ENCODE results near the gene EZR.

Gene EZR

GRCh38 chr6:158819977-158820622, 932 bp upstream of the EZR start:
- H3K27ac ChIP-seq, result peak overlapping the region; percentile 84
- TF ChIP-seq, protein P1, sequence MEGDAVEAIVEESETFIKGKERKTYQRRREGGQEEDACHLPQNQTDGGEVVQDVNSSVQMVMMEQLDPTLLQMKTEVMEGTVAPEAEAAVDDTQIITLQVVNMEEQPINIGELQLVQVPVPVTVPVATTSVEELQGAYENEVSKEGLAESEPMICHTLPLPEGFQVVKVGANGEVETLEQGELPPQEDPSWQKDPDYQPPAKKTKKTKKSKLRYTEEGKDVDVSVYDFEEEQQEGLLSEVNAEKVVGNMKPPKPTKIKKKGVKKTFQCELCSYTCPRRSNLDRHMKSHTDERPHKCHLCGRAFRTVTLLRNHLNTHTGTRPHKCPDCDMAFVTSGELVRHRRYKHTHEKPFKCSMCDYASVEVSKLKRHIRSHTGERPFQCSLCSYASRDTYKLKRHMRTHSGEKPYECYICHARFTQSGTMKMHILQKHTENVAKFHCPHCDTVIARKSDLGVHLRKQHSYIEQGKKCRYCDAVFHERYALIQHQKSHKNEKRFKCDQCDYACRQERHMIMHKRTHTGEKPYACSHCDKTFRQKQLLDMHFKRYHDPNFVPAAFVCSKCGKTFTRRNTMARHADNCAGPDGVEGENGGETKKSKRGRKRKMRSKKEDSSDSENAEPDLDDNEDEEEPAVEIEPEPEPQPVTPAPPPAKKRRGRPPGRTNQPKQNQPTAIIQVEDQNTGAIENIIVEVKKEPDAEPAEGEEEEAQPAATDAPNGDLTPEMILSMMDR (IDR thresholded peaks at IDR 0.05), result no peak
- TF ChIP-seq ZFX (IDR thresholded peaks at IDR 0.05; ENCODE audit: borderline replicate concordance), result no peak

DNA sequence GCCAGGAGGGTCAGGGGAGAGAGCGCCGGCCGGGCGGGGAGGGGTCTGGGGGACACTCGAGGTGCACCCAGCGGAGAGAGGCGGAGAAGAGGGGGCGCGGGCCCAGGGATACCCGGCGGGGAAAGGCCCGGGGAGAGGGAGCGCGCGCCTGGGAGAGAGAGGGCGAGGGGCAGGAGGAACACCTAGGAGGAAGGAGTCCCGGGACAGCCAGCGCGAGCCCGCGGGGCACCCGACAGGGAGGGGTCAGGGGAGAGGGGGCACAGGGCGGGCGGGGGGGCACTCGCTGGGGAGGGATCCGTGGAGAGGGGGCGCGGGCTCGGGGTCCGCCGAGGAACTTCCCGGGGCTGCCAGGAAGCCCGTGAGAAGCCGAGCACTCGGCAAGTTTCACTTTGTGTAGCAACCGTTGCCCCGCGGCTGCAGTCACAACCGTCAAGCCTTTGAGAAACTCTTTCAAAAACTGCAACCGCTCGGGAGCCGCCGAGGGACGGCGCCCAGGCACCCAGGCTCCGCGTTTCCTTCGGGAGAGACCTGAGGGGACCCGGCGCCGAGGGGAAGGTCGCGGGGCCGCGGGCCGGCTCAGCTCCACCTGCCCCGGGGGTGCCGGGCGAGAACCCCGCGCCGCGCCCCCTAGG, 471 bp downstream of the EZR start:
- H3K27ac ChIP-seq, result peak overlapping the region; percentile 84
- TF ChIP-seq, protein P1 (IDR thresholded peaks at IDR 0.05), result no peak
- no peak for TF ChIP-seq ZFX (IDR thresholded peaks at IDR 0.05; ENCODE audit: borderline replicate concordance)

- peak overlapping the region; percentile 84 for H3K27ac ChIP-seq
- TF ChIP-seq, protein P1 (IDR thresholded peaks at IDR 0.05), result no peak
- TF ChIP-seq ZFX (IDR thresholded peaks at IDR 0.05; ENCODE audit: borderline replicate concordance), result no peak
Measured at GRCh38 chr6:158817728-158818580, 1.2 kb downstream of the EZR start.

DNA sequence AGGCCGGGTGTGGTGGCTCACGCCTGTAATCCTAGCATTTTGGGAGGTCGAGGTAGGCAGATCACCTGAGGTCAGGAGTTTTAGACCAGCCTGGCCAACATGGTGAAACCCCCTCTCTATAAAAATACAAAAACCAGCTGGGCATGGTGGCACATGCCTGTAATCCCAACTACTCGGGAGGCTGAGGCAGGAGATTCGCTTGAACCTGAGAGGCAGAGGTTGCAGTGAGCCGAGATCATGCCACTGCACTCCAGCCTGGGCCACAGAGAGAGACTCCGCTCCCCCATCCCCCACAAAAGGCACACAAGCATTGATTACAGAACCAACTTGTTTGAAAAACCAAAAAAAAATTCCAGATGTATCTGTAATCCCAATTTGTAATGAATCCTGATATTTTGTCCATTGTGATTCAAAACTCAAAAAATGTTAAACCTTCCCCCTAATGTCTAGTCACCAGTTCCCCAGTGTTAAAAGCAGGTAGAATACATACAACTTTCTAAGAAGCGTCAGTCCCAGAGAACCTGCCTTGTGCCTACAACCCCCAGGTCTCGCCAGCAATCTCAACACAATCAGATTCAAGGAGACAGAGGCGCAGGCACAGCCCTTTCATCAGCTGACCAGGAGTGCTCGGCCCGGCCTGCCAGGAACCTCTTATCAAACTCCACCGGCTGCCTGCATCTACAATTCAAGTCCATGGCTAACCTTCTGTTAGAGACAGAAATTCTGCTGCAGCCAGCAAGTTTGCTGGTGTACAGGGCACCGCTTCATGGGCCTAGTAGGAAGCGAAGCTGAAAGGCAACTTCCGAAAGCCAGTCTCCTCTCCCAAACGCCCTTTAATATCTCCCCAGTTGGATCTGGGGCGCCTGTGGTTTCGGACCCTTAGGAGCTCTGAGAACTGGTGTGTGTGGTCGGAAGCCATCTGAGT, 2.1 kb downstream of the EZR start:
- peak overlapping the region; percentile 84 for H3K27ac ChIP-seq
- TF ChIP-seq, protein P1 (IDR thresholded peaks at IDR 0.05), result no peak
- TF ChIP-seq ZFX (IDR thresholded peaks at IDR 0.05; ENCODE audit: borderline replicate concordance), result no peak

DNA sequence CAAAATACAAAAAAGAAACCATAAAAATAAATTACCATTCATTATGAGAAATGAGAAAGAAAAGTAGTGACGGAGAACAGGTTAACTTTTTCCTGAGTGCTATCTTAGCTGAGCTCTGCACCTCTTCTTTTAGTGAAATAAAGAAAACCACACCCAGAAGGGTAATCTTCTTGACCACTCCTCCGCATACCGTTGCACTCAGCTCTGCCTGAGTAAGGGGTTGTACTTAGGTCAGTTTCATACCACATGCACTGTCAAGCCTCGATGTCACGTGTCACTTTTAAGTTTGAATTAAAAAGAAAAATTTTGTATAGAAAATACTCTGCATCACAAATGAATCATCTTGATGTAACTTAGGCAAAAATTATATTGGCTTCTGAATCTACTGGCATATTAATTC, 2.8 kb downstream of the EZR start:
- TF ChIP-seq ZFX (IDR thresholded peaks at IDR 0.05; ENCODE audit: borderline replicate concordance), result no peak
- TF ChIP-seq, protein P1 (IDR thresholded peaks at IDR 0.05), result no peak
- H3K27ac ChIP-seq, result no peak overlapping the region

GRCh38 chr6:158815907-158816306, 3.3 kb downstream of the EZR start:
- no peak for TF ChIP-seq ZFX (IDR thresholded peaks at IDR 0.05; ENCODE audit: borderline replicate concordance)
- TF ChIP-seq, protein P1 (IDR thresholded peaks at IDR 0.05), result no peak
- no peak overlapping the region for H3K27ac ChIP-seq

Measured in 22Rv1 (cell line).